Astrocyte of the hippocampus (primary cell): Measurements from ENCODE around the gene PCNT.
"Not testable (repeated sequence)": the region's sequence is repeated elsewhere in the genome, so short reads cannot be mapped to it uniquely, and the experiment has no call there.

Source experiments
- DNase-seq: peaks from one replicate; pipeline ENCODE4 v3.0.0; 2011; ENCODE audit warnings: low read depth, low spot score

Gene PCNT

GRCh38 chr21:46304437-46304836 lies 19.5 kb upstream of the PCNT start:
- no peak for DNase-seq

- DNase-seq = no peak
Observed at GRCh38 chr21:46304955-46305354, 19.0 kb upstream of the PCNT start.

GRCh38 chr21:46307625-46308024 lies 16.3 kb upstream of the PCNT start:
- DNase-seq = peak; percentile 87

- peak; percentile 43 for DNase-seq
Observed at GRCh38 chr21:46308431-46308830, 15.5 kb upstream of the PCNT start.

- not testable (repeated sequence) for DNase-seq
Observed at GRCh38 chr21:46310260-46310659, 13.7 kb upstream of the PCNT start.

- no peak for DNase-seq
Observed at GRCh38 chr21:46311568-46311967, 12.4 kb upstream of the PCNT start.

- DNase-seq = no peak
Observed at GRCh38 chr21:46312949-46313348, 11.0 kb upstream of the PCNT start.

- DNase-seq = no peak
Observed at GRCh38 chr21:46314441-46315020, 9.4 kb upstream of the PCNT start.

GRCh38 chr21:46316708-46317324 lies 7.1 kb upstream of the PCNT start:
- no peak for DNase-seq

GRCh38 chr21:46317710-46318463 lies 6.1 kb upstream of the PCNT start:
- no peak for DNase-seq

GRCh38 chr21:46318464-46318845 lies 5.5 kb upstream of the PCNT start:
- no peak for DNase-seq

GRCh38 chr21:46319186-46319585 lies 4.8 kb upstream of the PCNT start:
- no peak for DNase-seq

- no peak for DNase-seq
Observed at GRCh38 chr21:46320331-46320801, 3.6 kb upstream of the PCNT start.

GRCh38 chr21:46322351-46323226 lies 1.4 kb upstream of the PCNT start:
- DNase-seq = peak; percentile 71

- DNase-seq = peak; percentile 34
Observed at GRCh38 chr21:46323227-46323709, 688 bp upstream of the PCNT start.

GRCh38 chr21:46324390-46325072 lies 575 bp downstream of the PCNT start:
- peak; percentile 94 for DNase-seq

- DNase-seq = peak; percentile 79
Observed at GRCh38 chr21:46325073-46325912, 1.3 kb downstream of the PCNT start.

GRCh38 chr21:46326110-46326703 lies 2.3 kb downstream of the PCNT start:
- DNase-seq = no peak

- no peak for DNase-seq
Observed at GRCh38 chr21:46327711-46328110, 3.8 kb downstream of the PCNT start.

- DNase-seq = no peak
Observed at GRCh38 chr21:46328151-46328550, 4.2 kb downstream of the PCNT start.
